Pancreas (tissue), 10 donors: ENCODE results near the gene ATN1. TPM values are rescaled to one million over a fixed set of nuclear protein-coding genes. Genes with fewer than 3 reads are reported as not detected.

Source experiments
- ATAC-seq, 4 donors: fragments of 200-7000 bp; cut with Tn5 transposase; one replicate each; pipeline versions ENCODE4 v1.8.0 to v1.9.1; 2020; ENCODE audit warnings: mild to moderate bottlenecking in 4 of 4, moderate library complexity in 4 of 4
- DNase-seq, 6 donors: peaks; one replicate each; pipeline ENCODE4 v3.0.0-alpha.2; 2020
- FAIRE-seq: peaks from 2 replicates; lab custom pipeline; 2012; peaks lifted over from hg19 to GRCh38; lab: Jason Lieb, UNC
- H3K27ac ChIP-seq, 4 donors: fragments of 200-600 bp; sonication (generic); 1 replicate in 3 of 4; 2 replicates in 1 of 4; pipeline versions ENCODE4 v1.5.0 to v1.8.0; 2020
- H3K27me3 ChIP-seq, 4 donors: fragments of 200-600 bp; one replicate each; pipeline ENCODE4 v1.8.0; 2021
- H3K36me3 ChIP-seq, 3 donors: fragments of 200-600 bp; sonication (generic) in 1 of 3; one replicate each; pipeline versions ENCODE4 v1.5.0 to v1.8.0; 2020 to 2021
- H3K4me1 ChIP-seq, 3 donors: fragments of 200-600 bp; one replicate each; pipeline ENCODE4 v1.8.0; 2021
- H3K4me3 ChIP-seq, 4 donors: fragments of 200-600 bp; sonication (generic) in 2 of 4; one replicate each; pipeline versions ENCODE4 v1.5.0 to v1.8.0; 2020 to 2021
- H3K9me3 ChIP-seq, 4 donors: fragments of 200-600 bp; one replicate each; pipeline ENCODE4 v1.8.0; 2021
- CTCF ChIP-seq, 4 donors: fragments of 200-600 bp; sonication (generic) in 3 of 4; IDR thresholded peaks; one replicate each; pipeline versions ENCODE4 v1.5.0 to v1.8.0; 2021; ENCODE audit warnings: antibody characterized with exemption in 4 of 4
- WGBS, 2 donors: extraction: QIAGEN DNeasy Blood & Tissue Kit; methylation state at CpG; one replicate each; pipeline ENCODE4 v1.1.7; 2013; 5-methylcytosine and 5-hydroxymethylcytosine counted together
- intact Hi-C, 3 donors: fragments of 100-400 bp; cut with DNase I; formaldehyde crosslinking; loops; one replicate each; pipeline versions ENCODE4 v1.11.1 to v1.14.2; 2022
- polyA plus RNA-seq, 2 donors: library from polyadenylated mRNA; stranded (reverse); fragments of 200-250 nt; gene quantifications; one replicate each; pipeline ENCODE4 v1.2.3, GENCODE V29; 2013
- total RNA-seq, 6 donors: library from RNA; stranded (reverse); fragmentation: NEBNext Ultra II Directional in 4 of 6; extraction: Animal tissue kit (Norgen Biotek cat#: 25700) in 4 of 6; gene quantifications; one replicate each; pipeline versions ENCODE4 v1.2.1 to v1.2.4, GENCODE V29; 2021 to 2023
- donor health status: healthy with polysubstance abuse.
- donor health status: DM: no; HTN: no; CAD: no; lungs with moderate emphysema.
- donor health status: DM: no; HTN: no; CAD: no.
- donor health status: control.
- donor health status: control.
- donor health status: Bipolar disorder and iron deficiency.
- donor health status: DM: yes; HTN: yes; CAD: no.
- donor health status: DM: no; HTN: no; CAD: no.
- donor health status: DM: no; HTN: no; CAD: no.
- donor health status: DM: yes; HTN: yes; CAD: no.

Gene ATN1
- total and polyA plus RNA-seq, 8 donors = 30.9 to 113 (median 39.2) TPM

- no peak for ATAC-seq
- DNase-seq = peak in 3 of 6 donors; percentile 34 to 79 (median 55)
- intact Hi-C loops = loop anchor here in 1 of 3 donors (10.0 kb wide), 1 partner anchor 163 kb away; the partner anchor contains the start of gene C1RL
- Histone ChIP-seq H3K27ac (peak overlapping the region in 2 of 4 donors; percentile 95 to 97), H3K4me3 (no peak overlapping the region), H3K9me3 (no peaks in the 10 kb centered on the region), H3K36me3 (peaks cover 0 to 4% (median 0%) of the 10 kb centered on the region in 3 donors), H3K27me3 (no peaks in the 10 kb centered on the region), H3K4me1 (peaks cover 18 to 28% (median 22%) of the 10 kb centered on the region in 3 donors)
- TF ChIP-seq CTCF (IDR thresholded peaks at IDR 0.05) = no peak
- FAIRE-seq = no peak
- 89 to 91% methylated on average over 11 of the region's 11 CpGs for WGBS, 2 donors
These were observed 14.5 kb downstream of the ATN1 start for GRCh38 chr12:6942331-6942665.

GRCh38 chr12:6943389-6943721 is 15.6 kb downstream of the ATN1 start:
- Histone ChIP-seq H3K4me3 (peak overlapping the region in 2 of 4 donors; percentile 69 to 71), H3K9me3 (no peaks in the 10 kb centered on the region), H3K27me3 (no peaks in the 10 kb centered on the region), H3K27ac (peak overlapping the region; percentile 91 to 97 (median 96)), H3K36me3 (peaks cover 0 to 4% (median 0%) of the 10 kb centered on the region in 3 donors), H3K4me1 (peaks cover 15 to 25% (median 22%) of the 10 kb centered on the region in 3 donors)
- ATAC-seq (peak; percentile 47 to 64 (median 54)), FAIRE-seq (peak; percentile 59), DNase-seq (peak in 5 of 6 donors; percentile 75 to 85 (median 83))
- no peak for TF ChIP-seq CTCF (IDR thresholded peaks at IDR 0.05)
- WGBS, 2 donors = 1% methylated on average over 13 of the region's 13 CpGs
- intact Hi-C loops = loop anchor here in 1 of 3 donors (10.0 kb wide), 1 partner anchor 161 kb away; the partner anchor contains the start of gene C1RL

- TF ChIP-seq CTCF (IDR thresholded peaks at IDR 0.05) = no peak
- H3K36me3 ChIP-seq = peaks cover 0 to 4% (median 0%) of the 10 kb centered on the region in 3 donors
- intact Hi-C loops = loop anchor here in 1 of 3 donors (10.0 kb wide), 1 partner anchor 161 kb away; the partner anchor contains the start of gene C1RL
- 0 to 1% methylated on average over 30 to 31 of the region's 31 CpGs for WGBS, 2 donors
- peak; percentile 70 to 87 (median 75) for DNase-seq
- H3K4me3 ChIP-seq = peak within 1 kb of the TSS; percentile 54 to 71 (median 66)
- peak within 1 kb of the TSS; percentile 91 to 97 (median 96) for H3K27ac ChIP-seq
- FAIRE-seq = no peak
- H3K4me1 ChIP-seq = peaks cover 13 to 21% (median 18%) of the 10 kb centered on the region in 3 donors
- no peaks in the 10 kb centered on the region for H3K27me3 ChIP-seq
- H3K9me3 ChIP-seq = no peaks in the 10 kb centered on the region
- peak; percentile 39 to 62 (median 48) for ATAC-seq
These were observed 16.1 kb downstream of the ATN1 start, which contains the start of the genes C12orf57 and RNU7-1 for GRCh38 chr12:6943722-6944380. Gene C12orf57 (plus strand): TSS chr12:6944022. CDS start chr12:6944122, 100 bp downstream. Gene RNU7-1 (plus strand): TSS chr12:6943816.

- 1 to 2% methylated on average over 48 of the region's 48 CpGs for WGBS, 2 donors
- peaks cover 13 to 23% (median 18%) of the 10 kb centered on the region in 3 donors for H3K4me1 ChIP-seq
- FAIRE-seq (no peak), DNase-seq (peak; percentile 91 to 95 (median 92)), ATAC-seq (peak; percentile 57 to 77 (median 68))
- peak overlapping the region; percentile 91 to 97 (median 96) for H3K27ac ChIP-seq
- TF ChIP-seq CTCF (IDR thresholded peaks at IDR 0.05) = peak; percentile 52 to 84 (median 70)
- no peaks in the 10 kb centered on the region for H3K9me3 ChIP-seq
- H3K36me3 ChIP-seq = peaks cover 0 to 4% (median 0%) of the 10 kb centered on the region in 3 donors
- H3K27me3 ChIP-seq = no peaks in the 10 kb centered on the region
- intact Hi-C loops = loop anchor here in 1 of 3 donors (10.0 kb wide), 1 partner anchor 160 kb away; the partner anchor contains the start of gene C1RL
- peak overlapping the region; percentile 54 to 71 (median 66) for H3K4me3 ChIP-seq
These were observed 16.8 kb downstream of the ATN1 start for GRCh38 chr12:6944381-6945186.
